Lung (tissue), 12 donors: ENCODE measurements around the gene SMOC1. TPM values are rescaled to one million over a fixed set of nuclear protein-coding genes. Genes with fewer than 3 reads are reported as not detected.

Source experiments
- ATAC-seq: fragments of 200-7000 bp; cut with Tn5 transposase; one replicate; pipeline ENCODE4 v1.9.1; 2020; ENCODE audit warnings: moderate number of reproducible peaks; ENCODE audit not compliant: insufficient read depth, low FRiP score
- DNase-seq, 3 donors: peaks; one replicate each; pipeline ENCODE4 v3.0.0-alpha.2; 2013 to 2017
- H3K27ac ChIP-seq, 2 donors: one replicate each; pipeline ENCODE4 v1.5.1; 2013; ENCODE audit warnings: mild to moderate bottlenecking in 2 of 2, moderate library complexity in 2 of 2, control low read depth in 1 of 2, inconsistent platforms in 1 of 2, low read depth in 1 of 2, low read length in 1 of 2
- H3K27me3 ChIP-seq, 3 donors: one replicate each; pipeline ENCODE4 v1.5.1; 2013; ENCODE audit warnings: low read length in 2 of 3; ENCODE audit not compliant: control insufficient read depth in 3 of 3, insufficient read depth in 3 of 3
- H3K36me3 ChIP-seq, 4 donors: one replicate each; pipeline ENCODE4 v1.5.1; 2013; ENCODE audit warnings: low read length in 4 of 4, mild to moderate bottlenecking in 1 of 4, moderate library complexity in 1 of 4; ENCODE audit not compliant: control insufficient read depth in 4 of 4, insufficient read depth in 4 of 4
- H3K4me1 ChIP-seq, 5 donors: one replicate each; pipeline ENCODE4 v1.5.1; 2013; ENCODE audit warnings: low read length in 5 of 5, mild to moderate bottlenecking in 2 of 5, moderate library complexity in 1 of 5; ENCODE audit not compliant: control insufficient read depth in 5 of 5, insufficient read depth in 5 of 5
- H3K4me3 ChIP-seq: one replicate; pipeline ENCODE4 v1.5.1; 2013; ENCODE audit warnings: mild to moderate bottlenecking, control low read depth, moderate library complexity
- H3K9ac ChIP-seq, 2 donors: one replicate each; pipeline ENCODE4 v1.5.1; 2013; ENCODE audit warnings: low read length in 2 of 2, control low read depth in 1 of 2; ENCODE audit not compliant: insufficient read depth in 1 of 2
- H3K9me3 ChIP-seq, 4 donors: one replicate each; pipeline ENCODE4 v1.5.1; 2013; ENCODE audit warnings: low read length in 3 of 4, mild to moderate bottlenecking in 1 of 4, moderate library complexity in 1 of 4; ENCODE audit not compliant: control insufficient read depth in 4 of 4, insufficient read depth in 3 of 4
- CTCF ChIP-seq: IDR thresholded peaks from 2 replicates; pipeline ENCODE4 v1.5.1; 2012; ENCODE audit warnings: mild to moderate bottlenecking; ENCODE audit errors: control extremely low read depth, extremely low read depth
- WGBS, 2 donors: extraction: QIAGEN DNeasy Blood & Tissue Kit; methylation state at CpG; one replicate each; pipeline ENCODE4 v1.1.7; 2013; 5-methylcytosine and 5-hydroxymethylcytosine counted together
- polyA plus RNA-seq, 2 donors: library from polyadenylated mRNA; stranded (reverse); fragments of 200-250 nt; gene quantifications; one replicate each; pipeline ENCODE4 v1.2.1, GENCODE V29; 2013
- total RNA-seq, 2 donors: library from RNA; depleted of rRNA in 1 of 2; stranded (reverse); fragments of >200 nt in 1 of 2; gene quantifications; one replicate each; pipeline ENCODE4 v1.2.1, GENCODE V29; 2014 to 2021
- donor health status: control.
- donor health status: control.
- donor health status: Bipolar disorder and iron deficiency.
- donor health status: healthy.
- donor health status: DM: yes; HTN: yes; CAD: no.

The SMOC1 gene
- total and polyA plus RNA-seq, 4 donors: 0.52 to 1.9 (median 1.1) TPM

GRCh38 chr14:70078329-70078728 is 199.1 kb downstream of the SMOC1 start:
- no peak for TF ChIP-seq CTCF
- Histone ChIP-seq H3K4me1 (no peaks in the 10 kb centered on the region), H3K4me3 (no peak overlapping the region), H3K9me3 (no peaks in the 10 kb centered on the region), H3K27ac (no peak overlapping the region), H3K27me3 (peaks cover 0 to 13% (median 2%) of the 10 kb centered on the region in 3 donors), H3K9ac (no peak overlapping the region), H3K36me3 (no peaks in the 10 kb centered on the region)
- DNase-seq (no peak), ATAC-seq (no peak)

DNA sequence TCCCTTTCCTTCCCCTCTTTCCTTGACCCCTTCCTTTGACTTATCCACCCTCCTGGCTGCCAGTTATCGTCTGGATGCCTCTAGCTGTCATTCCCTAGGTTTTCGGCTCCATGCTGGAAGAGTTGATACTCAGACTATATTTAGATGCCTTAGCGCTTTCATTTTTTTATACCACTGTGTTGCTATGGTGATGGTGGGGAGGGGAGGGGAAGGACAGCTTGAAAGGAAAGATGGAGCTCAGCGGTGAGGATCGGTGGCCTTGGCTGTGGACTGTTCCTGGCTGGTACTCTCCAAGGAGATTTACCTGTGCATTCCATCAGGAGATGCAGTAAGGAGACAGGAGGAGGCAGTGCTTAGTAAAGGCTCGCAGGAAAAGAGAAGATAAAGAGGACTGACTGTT is 200.9 kb downstream of the SMOC1 start:
- H3K27me3 ChIP-seq: peaks cover 0 to 21% (median 2%) of the 10 kb centered on the region in 3 donors
- no peak overlapping the region for H3K27ac ChIP-seq
- ATAC-seq (no peak), DNase-seq (no peak)
- no peak overlapping the region for H3K4me3 ChIP-seq
- H3K9me3 ChIP-seq: no peaks in the 10 kb centered on the region
- no peak for TF ChIP-seq CTCF
- H3K9ac ChIP-seq: no peak overlapping the region
- H3K36me3 ChIP-seq: no peaks in the 10 kb centered on the region
- no peaks in the 10 kb centered on the region for H3K4me1 ChIP-seq
- WGBS, 2 donors: 78 to 93% methylated on average over 6 of the region's 6 CpGs

Other genes starting within 250 kb of the SMOC1 start
- 100 to 1,000 TPM; 224 to 419 TPM for gene SRSF5, start 112.3 kb upstream of the SMOC1 start, total RNA-seq
- 100 to 1,000 TPM; 239 to 334 TPM for gene SRSF5, start 112.3 kb upstream of the SMOC1 start, polyA plus RNA-seq
- gene SLC10A1, start 82.2 kb upstream of the SMOC1 start, total RNA-seq: not detected
- gene SLC10A1, start 82.2 kb upstream of the SMOC1 start, polyA plus RNA-seq: not detected